ENCODE results near the gene NFIA. TPM values are rescaled to one million over a fixed set of nuclear protein-coding genes. Genes with fewer than 3 reads are reported as not detected.
A peak's percentile ranks its signal among the peaks of the same experiment; 100 is the strongest.

NFIA gene
- total and polyA plus RNA-seq, 2 of the 13 experiments (the other 11 are each of a cell fraction or from before 2014, with no cell fraction given): 14.7 to 28.5 TPM

GRCh38 chr1:61083013-61083806 is 849 bp downstream of the NFIA start (continued):
- TF ChIP-seq MAFK (conservative IDR thresholded peaks at IDR 0.05 in 1 of 2, IDR thresholded peaks at IDR 0.05 in 1 of 2; ENCODE audit: low read length in 2 of 2) (no peak), ZBTB49 (CRISPR knock-in tag; IDR thresholded peaks at IDR 0.05; ENCODE audit: borderline replicate concordance) (no peak), HMG20A (CRISPR knock-in tag; IDR thresholded peaks at IDR 0.05; ENCODE audit: borderline replicate concordance) (no peak), ZBTB46 (CRISPR knock-in tag; IDR thresholded peaks at IDR 0.05; ENCODE audit: borderline replicate concordance) (no peak), ZNF737 (CRISPR knock-in tag; IDR thresholded peaks at IDR 0.05; ENCODE audit: borderline replicate concordance) (no peak), ZMAT5 (CRISPR knock-in tag; IDR thresholded peaks at IDR 0.05; ENCODE audit: borderline replicate concordance, low read depth) (no peak), KLF13 (CRISPR knock-in tag; IDR thresholded peaks at IDR 0.05) (no peak), FOXA3 (CRISPR knock-in tag; IDR thresholded peaks at IDR 0.05) (no peak), ZNF549 (CRISPR knock-in tag; IDR thresholded peaks at IDR 0.05) (no peak), CHD2 (IDR thresholded peaks at IDR 0.05; ENCODE audit: low read depth, low read length) (no peak), ZNF550 (CRISPR knock-in tag; IDR thresholded peaks at IDR 0.05; ENCODE audit: borderline replicate concordance) (no peak), GABPB1 (CRISPR knock-in tag; IDR thresholded peaks at IDR 0.05) (no peak; the same call in 1 of the 2 replicates), ATM (IDR thresholded peaks at IDR 0.05; ENCODE audit: borderline replicate concordance) (no peak), AKAP8 (CRISPR knock-in tag; IDR thresholded peaks at IDR 0.05) (no peak), ZNF414 (CRISPR knock-in tag; IDR thresholded peaks at IDR 0.05) (no peak), EEA1 (CRISPR knock-in tag; IDR thresholded peaks at IDR 0.05; ENCODE audit: borderline replicate concordance) (no peak), ELF3 (CRISPR knock-in tag; IDR thresholded peaks at IDR 0.05) (no peak), MAX (IDR thresholded peaks at IDR 0.05) (peak; percentile 46; the same call in 1 of the 2 replicates), TMF1 (CRISPR knock-in tag; IDR thresholded peaks at IDR 0.05; ENCODE audit: low read depth) (peak; percentile 51; the same call in 1 of the 2 replicates)
- TF ChIP-seq, protein P1, sequence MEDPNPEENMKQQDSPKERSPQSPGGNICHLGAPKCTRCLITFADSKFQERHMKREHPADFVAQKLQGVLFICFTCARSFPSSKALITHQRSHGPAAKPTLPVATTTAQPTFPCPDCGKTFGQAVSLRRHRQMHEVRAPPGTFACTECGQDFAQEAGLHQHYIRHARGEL (CRISPR knock-in tag; IDR thresholded peaks at IDR 0.05): no peak
- TF ChIP-seq, protein P2, sequence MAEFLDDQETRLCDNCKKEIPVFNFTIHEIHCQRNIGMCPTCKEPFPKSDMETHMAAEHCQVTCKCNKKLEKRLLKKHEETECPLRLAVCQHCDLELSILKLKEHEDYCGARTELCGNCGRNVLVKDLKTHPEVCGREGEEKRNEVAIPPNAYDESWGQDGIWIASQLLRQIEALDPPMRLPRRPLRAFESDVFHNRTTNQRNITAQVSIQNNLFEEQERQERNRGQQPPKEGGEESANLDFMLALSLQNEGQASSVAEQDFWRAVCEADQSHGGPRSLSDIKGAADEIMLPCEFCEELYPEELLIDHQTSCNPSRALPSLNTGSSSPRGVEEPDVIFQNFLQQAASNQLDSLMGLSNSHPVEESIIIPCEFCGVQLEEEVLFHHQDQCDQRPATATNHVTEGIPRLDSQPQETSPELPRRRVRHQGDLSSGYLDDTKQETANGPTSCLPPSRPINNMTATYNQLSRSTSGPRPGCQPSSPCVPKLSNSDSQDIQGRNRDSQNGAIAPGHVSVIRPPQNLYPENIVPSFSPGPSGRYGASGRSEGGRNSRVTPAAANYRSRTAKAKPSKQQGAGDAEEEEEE (CRISPR knock-in tag; IDR thresholded peaks at IDR 0.05; ENCODE audit: borderline replicate concordance): no peak
